ENCODE measurements around the gene LIPH. TPM values are rescaled to one million over a fixed set of nuclear protein-coding genes. Genes with fewer than 3 reads are reported as not detected.

The LIPH gene
- total and polyA plus RNA-seq, 10 of the 15 experiments (the other 5 are each of a cell fraction or from before 2014, with no cell fraction given), result 2.2 to 11.1 (median 5.4) TPM

GRCh38 chr3:185470323-185470722 lies 82.1 kb downstream of the LIPH start:
- Histone ChIP-seq H3K36me3 (ENCODE audit: control insufficient read depth in 2 of 2, insufficient read depth in 2 of 2, low read length in 1 of 2) (peaks cover 4 to 10% of the 10 kb centered on the region in 2 experiments; a peak in 3 of 4 replicates), H3K9me3 (replicated peaks; ENCODE audit: control insufficient read depth, insufficient read depth, low read length) (no peaks in the 10 kb centered on the region), H3K4me1 (ENCODE audit: control insufficient read depth, insufficient read depth, low read length) (no peaks in the 10 kb centered on the region), H3K4me2 (ENCODE audit: control insufficient read depth, insufficient read depth) (no peak overlapping the region), H2AFZ (ENCODE audit: control insufficient read depth, low read depth, low read length) (no peak overlapping the region), H3K9ac (ENCODE audit: control insufficient read depth, insufficient read depth, low read length) (no peak overlapping the region), H3K27me3 (replicated peaks in 1 of 2; ENCODE audit: control insufficient read depth in 2 of 2, insufficient read depth in 2 of 2, low read length in 1 of 2) (no peaks in the 10 kb centered on the region), H3K4me3 (no peak overlapping the region), H3K79me2 (ENCODE audit: control insufficient read depth, insufficient read depth, low read length) (no peaks in the 10 kb centered on the region), H3K27ac (ENCODE audit: control insufficient read depth, insufficient read depth) (no peak overlapping the region), H4K20me1 (ENCODE audit: control insufficient read depth, insufficient read depth) (no peaks in the 10 kb centered on the region)
- intact Hi-C loops (cut with micrococcal nuclease; ENCODE audit: unreplicated experiment) (no loop called here), in situ Hi-C loops (cut with MboI) (no loop called here)
- SMC1A ChIA-PET (ENCODE audit: uncharacterized antibody, unreplicated experiment), result interaction anchor here (1.3 to 1.4 kb wide), 2 partner anchors 9 to 105 kb away, joined by 3 to 4 read pairs; no protein-coding TSS in a partner anchor
- no TSS peak for BruUV-seq (replicated peaks)
- CTCF ChIA-PET, result interaction anchor here (1.5 kb wide), 1 partner anchor 10 kb away, joined by 3 read pairs; no protein-coding TSS in a partner anchor
- ATAC-seq (no peak), DNase-seq (ENCODE audit: low read depth, low spot score) (no peak), FAIRE-seq (no peak)
- WGBS (ENCODE audit: insufficient coverage, insufficient replicate concordance, low lambda C conversion rate, missing lambda C conversion rate), result 100% methylated on average over 3 of the region's 3 CpGs
- POLR2A ChIA-PET, result no interaction called here
- TF ChIP-seq YY1 (IDR thresholded peaks at IDR 0.05; ENCODE audit: low read depth, low read length), result no peak
- no peak for TF ChIP-seq KAT2A (conservative IDR thresholded peaks at IDR 0.05; ENCODE audit: control insufficient read depth, low read depth, low read length)
- no peak for TF ChIP-seq SUZ12 (IDR thresholded peaks at IDR 0.05; ENCODE audit: unreplicated experiment)
- TF ChIP-seq MXI1 (IDR thresholded peaks at IDR 0.05; ENCODE audit: low read depth, low read length), result no peak
- RAD21 ChIA-PET (ENCODE audit: unreplicated experiment), result interaction anchor here (0.7 kb wide), 1 partner anchor 89 kb away, joined by 3 read pairs; no protein-coding TSS in a partner anchor

- Histone ChIP-seq H2AFZ (ENCODE audit: control insufficient read depth, low read depth, low read length) (no peak overlapping the region), H3K27ac (ENCODE audit: control insufficient read depth, insufficient read depth) (no peak overlapping the region), H3K36me3 (ENCODE audit: control insufficient read depth in 2 of 2, insufficient read depth in 2 of 2, low read length in 1 of 2) (peaks cover 4 to 9% of the 10 kb centered on the region in 2 experiments; a peak in 3 of 4 replicates), H4K20me1 (ENCODE audit: control insufficient read depth, insufficient read depth) (no peaks in the 10 kb centered on the region), H3K27me3 (replicated peaks in 1 of 2; ENCODE audit: control insufficient read depth in 2 of 2, insufficient read depth in 2 of 2, low read length in 1 of 2) (no peaks in the 10 kb centered on the region), H3K4me3 (no peak overlapping the region), H3K4me1 (ENCODE audit: control insufficient read depth, insufficient read depth, low read length) (no peaks in the 10 kb centered on the region), H3K79me2 (ENCODE audit: control insufficient read depth, insufficient read depth, low read length) (no peaks in the 10 kb centered on the region), H3K4me2 (ENCODE audit: control insufficient read depth, insufficient read depth) (no peak overlapping the region), H3K9me3 (replicated peaks; ENCODE audit: control insufficient read depth, insufficient read depth, low read length) (no peaks in the 10 kb centered on the region), H3K9ac (ENCODE audit: control insufficient read depth, insufficient read depth, low read length) (no peak overlapping the region)
- no peak for FAIRE-seq
- no peak for DNase-seq (ENCODE audit: low read depth, low spot score)
- intact Hi-C loops (cut with micrococcal nuclease; ENCODE audit: unreplicated experiment), result no loop called here
- in situ Hi-C loops (cut with MboI), result no loop called here
- ChIA-PET RAD21 (ENCODE audit: unreplicated experiment) (interaction anchor here (0.7 to 1.8 kb wide), 2 partner anchors 9 to 90 kb away, joined by 3 to 4 read pairs; no protein-coding TSS in a partner anchor), CTCF (interaction anchor here (1.2 to 1.7 kb wide), 3 partner anchors 9 to 117 kb away, joined by 3 read pairs; no protein-coding TSS in a partner anchor), SMC1A (ENCODE audit: uncharacterized antibody, unreplicated experiment) (interaction anchor here (0.7 to 1.4 kb wide), 4 partner anchors 9 to 106 kb away, joined by 3 to 4 read pairs (median 3); no protein-coding TSS in a partner anchor), POLR2A (interaction anchor here (1.4 kb wide), 1 partner anchor 16 kb away, joined by 3 read pairs; no protein-coding TSS in a partner anchor)
- WGBS (ENCODE audit: insufficient coverage, insufficient replicate concordance, low lambda C conversion rate, missing lambda C conversion rate), result 83% methylated on average over 3 of the region's 3 CpGs
- no TSS peak for BruUV-seq (replicated peaks)
- no peak for ATAC-seq
- TF ChIP-seq BHLHE40 (IDR thresholded peaks at IDR 0.05; ENCODE audit: borderline replicate concordance in 1 of 2, low read depth in 2 of 2, low read length in 1 of 2) (no peak), ZNF687 (IDR thresholded peaks at IDR 0.05) (no peak), TAF1 (IDR thresholded peaks at IDR 0.05; ENCODE audit: borderline replicate concordance, low read depth, low read length) (no peak), SIN3A (IDR thresholded peaks at IDR 0.05; ENCODE audit: low read depth, low read length) (no peak), NKRF (conservative IDR thresholded peaks at IDR 0.05) (no peak)
Observed at GRCh38 chr3:185469542-185469941, 82.8 kb downstream of the LIPH start.

All from GM12878 (cell line).